Adrenal gland (tissue), 12 donors: ENCODE results near the gene CST7. TPM values are rescaled to one million over a fixed set of nuclear protein-coding genes. Genes with fewer than 3 reads are reported as not detected.

Source experiments
- DNase-seq, 7 donors: peaks; one replicate each; pipeline ENCODE4 v3.0.0-alpha.2; 2019 to 2020
- H3K27ac ChIP-seq, 5 donors: fragments of 200-600 bp; sonication (generic) in 4 of 5; 1 replicate in 3 of 5; 2 replicates in 2 of 5; pipeline versions ENCODE4 v1.5.1 to v1.8.0; 2016 to 2020; ENCODE audit warnings: mild to moderate bottlenecking in 1 of 5
- H3K27me3 ChIP-seq: fragments of 200-600 bp; 2 replicates; pipeline ENCODE4 v1.8.0; 2021
- H3K36me3 ChIP-seq, 2 donors: fragments of 200-600 bp; replicated peaks in 1 of 2; 1 replicate in 1 of 2; 2 replicates in 1 of 2; pipeline versions ENCODE4 v1.5.1 to v1.8.0; 2018 to 2022
- H3K4me1 ChIP-seq, 2 donors: fragments of 200-600 bp; replicated peaks in 1 of 2; 1 replicate in 1 of 2; 2 replicates in 1 of 2; pipeline versions ENCODE4 v1.5.1 to v1.8.0; 2018 to 2021
- H3K4me3 ChIP-seq, 4 donors: fragments of 200-600 bp; sonication (generic) in 3 of 4; one replicate each; pipeline ENCODE4 v1.5.1; 2016 to 2018
- H3K9me3 ChIP-seq, 3 donors: fragments of 200-600 bp; sonication (generic) in 1 of 3; replicated peaks in 1 of 3; 1 replicate in 2 of 3; 2 replicates in 1 of 3; pipeline versions ENCODE4 v1.5.1 to v1.8.0; 2016 to 2021
- POLR2A ChIP-seq, 2 donors: fragments of 450-650 bp; IDR thresholded peaks; one replicate each; pipeline ENCODE4 v1.6.1; 2017; ENCODE audit warnings: antibody characterized with exemption in 2 of 2, mild to moderate bottlenecking in 2 of 2, moderate library complexity in 1 of 2
- WGBS, 4 donors: extraction: QIAGEN DNeasy Blood & Tissue Kit in 2 of 4; methylation state at CpG; one replicate each; pipeline versions ENCODE4 v1.1.5 to v1.1.7; 2013 to 2017; 5-methylcytosine and 5-hydroxymethylcytosine counted together
- intact Hi-C, 2 donors: fragments of 100-400 bp; cut with DNase I; formaldehyde crosslinking; loops; one replicate each; pipeline versions ENCODE4 v1.14.1 to v1.15.0; 2022 to 2023
- polyA plus RNA-seq, 3 donors: library from polyadenylated mRNA; stranded (reverse); fragments of 200-250 nt in 2 of 3; fragments of 350-450 nt in 1 of 3; fragmentation: Illumina TruSeq in 1 of 3; extraction: RNeasy Lipid Tissue Mini Kit (QIAGEN cat#74804) in 1 of 3; gene quantifications; one replicate each; pipeline ENCODE4 v1.2.3, GENCODE V29; 2013 to 2014
- total RNA-seq, 9 donors: library from RNA; depleted of rRNA in 4 of 9; stranded (reverse); fragments of >200 nt in 4 of 9; fragments of 120-200 nt in 1 of 9; fragmentation: NEBNext Ultra II Directional in 1 of 9; extraction: Animal tissue kit (Norgen Biotek cat#: 25700) in 1 of 9; gene quantifications; one replicate each; pipeline versions ENCODE4 v1.1.0 to v1.2.4, GENCODE V29; 2013 to 2023
- TF ChIP-seq, protein P1 (sequence below), 6 experiments: fragments of 450-650 bp in 4 of 6; fragments of 200-600 bp in 2 of 6; sonication (generic) in 1 of 6; IDR thresholded peaks; 1 replicate in 5 of 6; 2 replicates in 1 of 6; pipeline versions ENCODE4 v1.5.1 to v1.8.0; 2016 to 2021; ENCODE audit warnings: antibody characterized with exemption in 6 of 6, mild to moderate bottlenecking in 2 of 6, moderate library complexity in 1 of 6
- donor health status: healthy with polysubstance abuse.
- donor health status: Bipolar disorder and iron deficiency.
- donor health status: DM: yes; HTN: yes; CAD: no.
- donor health status: DM: no; HTN: no; CAD: no.
- donor health status: DM: no; HTN: no; CAD: no.
- donor health status: DM: yes; HTN: yes; CAD: no.

The CST7 gene
- total and polyA plus RNA-seq, 12 donors = 0.17 to 4.1 (median 0.93) TPM

DNA sequence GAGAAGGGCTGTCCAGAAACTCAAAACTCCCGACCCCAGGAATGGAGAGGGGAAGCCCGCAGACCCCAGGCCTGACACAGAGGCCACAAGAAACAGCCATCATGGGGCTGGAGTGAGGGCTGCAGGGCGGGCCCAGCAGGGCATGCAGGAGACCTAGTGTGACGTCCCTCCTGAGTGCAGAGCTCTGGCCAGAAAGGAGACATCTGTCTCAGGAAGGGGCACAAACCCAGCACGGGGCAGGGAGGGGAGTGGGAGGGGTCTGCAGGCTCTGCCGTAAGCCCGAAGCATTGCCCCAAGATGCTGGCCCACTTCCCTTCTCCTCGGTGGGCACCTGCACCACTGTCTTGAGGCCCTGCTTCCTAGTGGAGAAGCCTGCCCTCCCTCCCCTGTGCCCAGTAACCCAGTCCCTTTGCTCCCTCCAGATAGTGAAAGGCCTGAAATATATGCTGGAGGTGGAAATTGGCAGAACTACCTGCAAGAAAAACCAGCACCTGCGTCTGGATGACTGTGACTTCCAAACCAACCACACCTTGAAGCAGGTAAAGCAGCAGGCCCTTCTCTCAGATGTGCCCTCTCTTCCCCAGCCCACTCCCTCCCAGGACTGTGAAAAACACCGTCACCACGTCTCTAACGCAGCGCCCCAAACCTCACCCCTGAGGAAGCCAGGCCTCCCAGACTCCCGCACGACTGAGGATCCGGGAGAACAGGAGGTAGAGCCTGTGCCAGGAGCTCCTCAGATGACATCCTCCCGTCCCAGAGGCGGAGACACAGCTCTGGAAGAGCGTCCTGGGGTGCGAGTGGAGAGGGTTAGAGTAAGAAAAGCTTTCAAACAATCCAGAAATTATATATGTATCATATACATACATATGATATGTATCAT lies 9.7 kb downstream of the CST7 start:
- peaks cover 0 to 44% of the 10 kb centered on the region in 2 donors for H3K36me3 ChIP-seq
- TF ChIP-seq, protein P1, sequence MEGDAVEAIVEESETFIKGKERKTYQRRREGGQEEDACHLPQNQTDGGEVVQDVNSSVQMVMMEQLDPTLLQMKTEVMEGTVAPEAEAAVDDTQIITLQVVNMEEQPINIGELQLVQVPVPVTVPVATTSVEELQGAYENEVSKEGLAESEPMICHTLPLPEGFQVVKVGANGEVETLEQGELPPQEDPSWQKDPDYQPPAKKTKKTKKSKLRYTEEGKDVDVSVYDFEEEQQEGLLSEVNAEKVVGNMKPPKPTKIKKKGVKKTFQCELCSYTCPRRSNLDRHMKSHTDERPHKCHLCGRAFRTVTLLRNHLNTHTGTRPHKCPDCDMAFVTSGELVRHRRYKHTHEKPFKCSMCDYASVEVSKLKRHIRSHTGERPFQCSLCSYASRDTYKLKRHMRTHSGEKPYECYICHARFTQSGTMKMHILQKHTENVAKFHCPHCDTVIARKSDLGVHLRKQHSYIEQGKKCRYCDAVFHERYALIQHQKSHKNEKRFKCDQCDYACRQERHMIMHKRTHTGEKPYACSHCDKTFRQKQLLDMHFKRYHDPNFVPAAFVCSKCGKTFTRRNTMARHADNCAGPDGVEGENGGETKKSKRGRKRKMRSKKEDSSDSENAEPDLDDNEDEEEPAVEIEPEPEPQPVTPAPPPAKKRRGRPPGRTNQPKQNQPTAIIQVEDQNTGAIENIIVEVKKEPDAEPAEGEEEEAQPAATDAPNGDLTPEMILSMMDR (IDR thresholded peaks at IDR 0.05) = no peak
- no peak for TF ChIP-seq POLR2A (IDR thresholded peaks at IDR 0.05)
- no peaks in the 10 kb centered on the region for H3K27me3 ChIP-seq
- intact Hi-C loops = no loop called here
- H3K9me3 ChIP-seq = no peaks in the 10 kb centered on the region
- no peaks in the 10 kb centered on the region for H3K4me1 ChIP-seq
- no peak overlapping the region for H3K4me3 ChIP-seq
- DNase-seq = peak in 2 of 7 donors; percentile 15 to 35
- H3K27ac ChIP-seq = no peak overlapping the region
- 82 to 90% (median 89%) methylated on average over 20 of the region's 20 CpGs for WGBS, 4 donors

DNA sequence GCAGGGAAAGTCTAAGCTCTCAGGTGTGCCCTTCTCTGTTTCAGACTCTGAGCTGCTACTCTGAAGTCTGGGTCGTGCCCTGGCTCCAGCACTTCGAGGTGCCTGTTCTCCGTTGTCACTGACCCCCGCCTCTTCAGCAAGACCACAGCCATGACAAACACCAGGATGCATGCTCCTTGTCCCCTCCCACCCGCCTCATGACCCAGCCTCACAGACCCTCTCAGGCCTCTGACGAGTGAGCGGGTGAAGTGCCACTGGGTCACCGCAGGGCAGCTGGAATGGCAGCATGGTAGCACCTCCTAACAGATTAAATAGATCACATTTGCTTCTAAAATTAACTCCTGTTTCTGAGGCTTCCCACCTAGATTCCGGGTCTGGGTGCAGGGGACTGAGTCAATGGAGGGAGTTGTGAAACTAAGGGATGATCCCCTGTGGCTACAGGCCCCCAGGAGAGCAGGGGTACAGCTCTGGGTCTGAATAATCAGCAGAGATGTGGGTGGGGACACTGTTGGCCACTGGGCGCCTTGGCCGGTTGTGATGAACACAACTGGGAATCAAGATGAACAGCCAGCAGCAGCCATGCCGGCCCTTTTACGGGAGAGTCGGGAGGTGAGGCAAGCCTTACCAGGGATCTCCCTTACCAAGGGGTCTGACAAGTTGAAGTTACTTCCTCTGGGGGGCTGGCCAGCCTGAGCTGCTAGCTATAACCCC lies 10.7 kb downstream of the CST7 start:
- H3K4me3 ChIP-seq = no peak overlapping the region
- H3K27me3 ChIP-seq = no peaks in the 10 kb centered on the region
- peak in 2 of 7 donors; percentile 20 to 21 for DNase-seq
- TF ChIP-seq, protein P1 (IDR thresholded peaks at IDR 0.05) = no peak
- no peak for TF ChIP-seq POLR2A (IDR thresholded peaks at IDR 0.05)
- peaks cover 0 to 54% of the 10 kb centered on the region in 2 donors for H3K36me3 ChIP-seq
- intact Hi-C loops = no loop called here
- 82 to 93% (median 90%) methylated on average over 11 to 14 of the region's 14 CpGs for WGBS, 4 donors
- no peak overlapping the region for H3K27ac ChIP-seq
- H3K9me3 ChIP-seq = no peaks in the 10 kb centered on the region
- H3K4me1 ChIP-seq = no peaks in the 10 kb centered on the region

DNA sequence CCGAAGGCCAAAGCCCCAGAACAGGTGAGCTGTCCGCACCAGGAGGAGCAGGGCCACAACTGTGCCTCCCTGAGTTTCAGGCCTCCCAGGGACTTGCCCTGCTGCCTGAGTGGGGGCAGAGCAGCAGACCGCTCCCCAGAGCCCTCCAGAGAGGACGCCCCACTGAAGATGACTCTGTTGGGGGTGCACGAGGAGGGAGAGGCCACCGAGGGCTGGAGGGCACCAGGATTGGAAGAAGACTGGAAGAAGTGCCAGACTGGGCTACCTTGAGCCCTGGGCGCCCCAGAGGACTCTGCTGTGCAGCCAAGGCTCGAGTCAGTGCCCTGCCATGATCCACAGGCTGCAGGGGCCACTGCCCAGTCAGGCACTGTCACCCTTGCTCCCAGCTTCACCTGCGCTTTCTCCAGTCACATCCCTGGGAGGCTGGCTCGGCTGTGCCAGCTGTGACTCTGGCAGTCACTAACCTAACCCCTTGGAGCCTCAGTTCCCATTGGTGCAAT lies 11.3 kb downstream of the CST7 start:
- Histone ChIP-seq H3K36me3 (peaks cover 0 to 60% of the 10 kb centered on the region in 2 donors), H3K4me1 (no peaks in the 10 kb centered on the region), H3K4me3 (no peak overlapping the region), H3K27me3 (no peaks in the 10 kb centered on the region), H3K9me3 (no peaks in the 10 kb centered on the region), H3K27ac (no peak overlapping the region)
- DNase-seq = peak in 1 of 7 donors; percentile 30
- intact Hi-C loops = no loop called here
- WGBS, 4 donors = 91 to 99% (median 95%) methylated on average over 6 to 10 of the region's 10 CpGs
- TF ChIP-seq POLR2A (IDR thresholded peaks at IDR 0.05) = no peak
- TF ChIP-seq, protein P1 (IDR thresholded peaks at IDR 0.05) = no peak

DNA sequence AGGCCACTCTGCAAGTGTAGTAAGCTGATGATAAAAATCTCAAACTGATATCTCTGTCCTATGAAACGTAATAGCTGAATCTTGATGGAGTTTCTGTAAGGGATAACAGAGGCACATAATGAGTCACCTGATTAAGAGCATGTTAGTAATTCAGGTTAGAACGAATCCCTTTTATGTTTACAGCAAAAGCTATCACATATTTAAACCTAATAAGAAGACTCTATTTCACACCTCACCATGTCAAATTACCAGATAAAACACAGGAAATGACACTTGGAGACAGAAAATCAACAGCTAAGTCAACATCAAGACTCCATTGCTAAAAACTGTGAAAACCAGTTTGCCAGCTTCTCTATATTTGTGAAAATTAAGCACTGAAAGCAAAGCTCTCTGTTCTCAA lies 11.8 kb downstream of the CST7 start:
- intact Hi-C loops = no loop called here
- 72 to 74% (median 73%) methylated on average over 2 of the region's 2 CpGs for WGBS, 4 donors
- Histone ChIP-seq H3K27me3 (no peaks in the 10 kb centered on the region), H3K27ac (no peak overlapping the region), H3K4me1 (no peaks in the 10 kb centered on the region), H3K36me3 (peaks cover 0 to 65% of the 10 kb centered on the region in 2 donors), H3K4me3 (no peak overlapping the region), H3K9me3 (no peaks in the 10 kb centered on the region)
- no peak for TF ChIP-seq POLR2A (IDR thresholded peaks at IDR 0.05)
- TF ChIP-seq, protein P1 (IDR thresholded peaks at IDR 0.05) = no peak
- DNase-seq = no peak
